ENCODE results near the gene CARD11. TPM values are rescaled to one million over a fixed set of nuclear protein-coding genes. Genes with fewer than 3 reads are reported as not detected.

The CARD11 gene
- total RNA-seq, 3 donors from 2014 or later: 71.5 to 87.6 (median 87.5) TPM

- Mint-ChIP-seq H3K4me3 (no peak overlapping the region), H3K4me1 (ENCODE audit: low read depth) (no peaks in the 10 kb centered on the region), H3K27me3 (ENCODE audit: low read depth) (no peaks in the 10 kb centered on the region), H3K9me3 (no peaks in the 10 kb centered on the region), H3K36me3 (ENCODE audit: insufficient read depth) (peaks cover 26% of the 10 kb centered on the region)
- ATAC-seq (no peak), DNase-seq (no peak)
Observed at GRCh38 chr7:2912684-2913439, 130.8 kb downstream of the CARD11 start.

GRCh38 chr7:2911466-2911865 lies 132.2 kb downstream of the CARD11 start:
- ATAC-seq (no peak), DNase-seq (no peak)
- Mint-ChIP-seq H3K9me3 (no peaks in the 10 kb centered on the region), H3K36me3 (ENCODE audit: insufficient read depth) (peaks cover 31% of the 10 kb centered on the region), H3K4me1 (ENCODE audit: low read depth) (no peaks in the 10 kb centered on the region), H3K4me3 (no peak overlapping the region), H3K27me3 (ENCODE audit: low read depth) (no peaks in the 10 kb centered on the region)

GRCh38 chr7:2909471-2910039 lies 134.1 kb downstream of the CARD11 start:
- no peaks in the 10 kb centered on the region for H3K27me3 Mint-ChIP-seq (ENCODE audit: low read depth)
- H3K4me3 Mint-ChIP-seq: no peak overlapping the region
- H3K36me3 Mint-ChIP-seq (ENCODE audit: insufficient read depth): peaks cover 44% of the 10 kb centered on the region
- ATAC-seq (no peak), DNase-seq (no peak)
- H3K4me1 Mint-ChIP-seq (ENCODE audit: low read depth): no peaks in the 10 kb centered on the region
- H3K9me3 Mint-ChIP-seq: no peaks in the 10 kb centered on the region

GRCh38 chr7:2909043-2909442 lies 134.6 kb downstream of the CARD11 start:
- DNase-seq (no peak), ATAC-seq (no peak)
- Mint-ChIP-seq H3K36me3 (ENCODE audit: insufficient read depth) (peaks cover 44% of the 10 kb centered on the region), H3K27me3 (ENCODE audit: low read depth) (no peaks in the 10 kb centered on the region), H3K4me1 (ENCODE audit: low read depth) (no peaks in the 10 kb centered on the region), H3K4me3 (no peak overlapping the region), H3K9me3 (no peaks in the 10 kb centered on the region)

GRCh38 chr7:2908103-2908683 lies 135.5 kb downstream of the CARD11 start:
- Mint-ChIP-seq H3K27me3 (ENCODE audit: low read depth) (no peaks in the 10 kb centered on the region), H3K4me3 (no peak overlapping the region), H3K4me1 (ENCODE audit: low read depth) (peaks cover under 1% of the 10 kb centered on the region), H3K9me3 (no peaks in the 10 kb centered on the region), H3K36me3 (ENCODE audit: insufficient read depth) (peaks cover 44% of the 10 kb centered on the region)
- DNase-seq: no peak
- ATAC-seq: no peak

GRCh38 chr7:2906197-2906931 lies 137.3 kb downstream of the CARD11 start:
- H3K4me1 Mint-ChIP-seq (ENCODE audit: low read depth): peaks cover 7% of the 10 kb centered on the region

GRCh38 chr7:2905500-2905899 lies 138.2 kb downstream of the CARD11 start:
- H3K9me3 Mint-ChIP-seq: no peaks in the 10 kb centered on the region
- H3K27me3 Mint-ChIP-seq (ENCODE audit: low read depth): no peaks in the 10 kb centered on the region
- no peak for ATAC-seq
- H3K36me3 Mint-ChIP-seq (ENCODE audit: insufficient read depth): peaks cover 35% of the 10 kb centered on the region
- DNase-seq: no peak
- H3K4me3 Mint-ChIP-seq: no peak overlapping the region
- H3K4me1 Mint-ChIP-seq (ENCODE audit: low read depth): peaks cover 7% of the 10 kb centered on the region

More at GRCh38 chr7:2906197-2906931, 137.3 kb downstream of the CARD11 start:
- no peak overlapping the region for H3K4me3 Mint-ChIP-seq
- peaks cover 39% of the 10 kb centered on the region for H3K36me3 Mint-ChIP-seq (ENCODE audit: insufficient read depth)
- DNase-seq: no peak
- ATAC-seq: no peak
- H3K9me3 Mint-ChIP-seq: no peaks in the 10 kb centered on the region
- no peaks in the 10 kb centered on the region for H3K27me3 Mint-ChIP-seq (ENCODE audit: low read depth)

GRCh38 chr7:2905027-2905426 lies 138.6 kb downstream of the CARD11 start:
- DNase-seq: no peak
- H3K4me3 Mint-ChIP-seq: no peak overlapping the region
- no peaks in the 10 kb centered on the region for H3K9me3 Mint-ChIP-seq
- H3K27me3 Mint-ChIP-seq (ENCODE audit: low read depth): no peaks in the 10 kb centered on the region
- H3K4me1 Mint-ChIP-seq (ENCODE audit: low read depth): peaks cover 7% of the 10 kb centered on the region
- H3K36me3 Mint-ChIP-seq (ENCODE audit: insufficient read depth): peaks cover 35% of the 10 kb centered on the region
- ATAC-seq: no peak

- Mint-ChIP-seq H3K9me3 (no peaks in the 10 kb centered on the region), H3K4me3 (no peak overlapping the region), H3K4me1 (ENCODE audit: low read depth) (peaks cover 7% of the 10 kb centered on the region), H3K36me3 (ENCODE audit: insufficient read depth) (peaks cover 35% of the 10 kb centered on the region), H3K27me3 (ENCODE audit: low read depth) (no peaks in the 10 kb centered on the region)
- no peak for DNase-seq
- no peak for ATAC-seq
Observed at GRCh38 chr7:2904202-2904601, 139.5 kb downstream of the CARD11 start.

GRCh38 chr7:2903682-2904162 lies 139.9 kb downstream of the CARD11 start:
- ATAC-seq (no peak), DNase-seq (no peak)
- Mint-ChIP-seq H3K27me3 (ENCODE audit: low read depth) (no peaks in the 10 kb centered on the region), H3K4me1 (ENCODE audit: low read depth) (peaks cover 7% of the 10 kb centered on the region), H3K36me3 (ENCODE audit: insufficient read depth) (peaks cover 35% of the 10 kb centered on the region), H3K9me3 (no peaks in the 10 kb centered on the region), H3K4me3 (peak overlapping the region; percentile 19)

- DNase-seq (no peak), ATAC-seq (no peak)
- H3K27me3 Mint-ChIP-seq (ENCODE audit: low read depth): no peaks in the 10 kb centered on the region
- H3K4me1 Mint-ChIP-seq (ENCODE audit: low read depth): peaks cover 24% of the 10 kb centered on the region
- H3K4me3 Mint-ChIP-seq: no peak overlapping the region
- H3K9me3 Mint-ChIP-seq: no peaks in the 10 kb centered on the region
- peaks cover 2% of the 10 kb centered on the region for H3K36me3 Mint-ChIP-seq (ENCODE audit: insufficient read depth)
Observed at GRCh38 chr7:2897023-2897422, 146.6 kb downstream of the CARD11 start.

GRCh38 chr7:2896131-2896530 lies 147.5 kb downstream of the CARD11 start:
- peaks cover 24% of the 10 kb centered on the region for H3K4me1 Mint-ChIP-seq (ENCODE audit: low read depth)
- ATAC-seq (no peak), DNase-seq (no peak)
- no peaks in the 10 kb centered on the region for H3K27me3 Mint-ChIP-seq (ENCODE audit: low read depth)
- no peaks in the 10 kb centered on the region for H3K9me3 Mint-ChIP-seq
- peaks cover under 1% of the 10 kb centered on the region for H3K36me3 Mint-ChIP-seq (ENCODE audit: insufficient read depth)
- H3K4me3 Mint-ChIP-seq: no peak overlapping the region

GRCh38 chr7:2894118-2894940 lies 149.3 kb downstream of the CARD11 start:
- peak; percentile 73 to 77 for ATAC-seq
- H3K9me3 Mint-ChIP-seq: no peaks in the 10 kb centered on the region

More at GRCh38 chr7:2894118-2894940, 149.3 kb downstream of the CARD11 start:
- H3K4me1 Mint-ChIP-seq (ENCODE audit: low read depth): peaks cover 24% of the 10 kb centered on the region
- H3K27me3 Mint-ChIP-seq (ENCODE audit: low read depth): no peaks in the 10 kb centered on the region
- DNase-seq: peak; percentile 25
- H3K36me3 Mint-ChIP-seq (ENCODE audit: insufficient read depth): no peaks in the 10 kb centered on the region
- peak overlapping the region; percentile 78 for H3K4me3 Mint-ChIP-seq
